Measurements from ENCODE around the gene STUB1. TPM values are rescaled to one million over a fixed set of nuclear protein-coding genes. Genes with fewer than 3 reads are reported as not detected.

STUB1 gene
- total RNA-seq, 1 experiment from 2014 or later: 102 TPM

- peaks cover 0 to 8% (median 0%) of the 10 kb centered on the region in 3 experiments; a peak in 2 of 7 replicates for H3K36me3 Mint-ChIP-seq (ENCODE audit: insufficient read depth in 1 of 3, low read depth in 3 of 3)
- Histone ChIP-seq H3K56ac (ENCODE audit: insufficient read length, low read depth, low read length) (no peak overlapping the region), H3K4ac (ENCODE audit: low read depth, low read length) (no peak overlapping the region), H3K79me2 (ENCODE audit: insufficient read depth, low read length) (no peaks in the 10 kb centered on the region), H2BK120ac (ENCODE audit: low read depth, low read length, poor library complexity, severe bottlenecking) (no peak overlapping the region), H4K8ac (replicated peaks; ENCODE audit: insufficient read length, low read depth, low read length) (no peak overlapping the region), H2BK5ac (ENCODE audit: insufficient read length, low read length) (no peak overlapping the region), H3K9me3 (ENCODE audit: control insufficient read depth, low read depth, low read length) (no peaks in the 10 kb centered on the region), H4K5ac (ENCODE audit: insufficient read length, low read depth, low read length) (no peak overlapping the region), H3K27me3 (ENCODE audit: insufficient read depth, low read length) (no peaks in the 10 kb centered on the region), H2BK15ac (ENCODE audit: low read depth, low read length) (no peak overlapping the region), H3T11ph (ENCODE audit: low read length) (no peak overlapping the region), H3K79me1 (ENCODE audit: insufficient read depth, low read depth, low read length, poor library complexity, severe bottlenecking) (no peaks in the 10 kb centered on the region), H2BK20ac (ENCODE audit: low read depth, low read length, poor library complexity, severe bottlenecking) (no peak overlapping the region), H3K4me2 (ENCODE audit: insufficient read depth, insufficient read length, low read length) (peak overlapping the region; percentile 87), H3K14ac (ENCODE audit: insufficient read depth, low read length) (no peak overlapping the region), H2AFZ (ENCODE audit: low read length) (no peak overlapping the region), H3K27ac (ENCODE audit: insufficient read length, low read depth, low read length) (no peak overlapping the region), H3K23me2 (ENCODE audit: insufficient read length, low read depth, low read length, poor library complexity, severe bottlenecking) (peaks cover 11% of the 10 kb centered on the region), H2BK12ac (ENCODE audit: insufficient read length, low read depth, low read length) (no peak overlapping the region), H3K18ac (ENCODE audit: insufficient read length, low read depth, low read length) (no peak overlapping the region), H3K9ac (ENCODE audit: extremely low read depth, insufficient read length, low read length) (no peak overlapping the region), H3K4me1 (ENCODE audit: insufficient read depth, low read length) (no peaks in the 10 kb centered on the region), H4K91ac (ENCODE audit: insufficient read length, low read depth, low read length) (no peak overlapping the region), H4K20me1 (ENCODE audit: control insufficient read depth, insufficient read depth, insufficient read length) (no peaks in the 10 kb centered on the region), H3K23ac (ENCODE audit: insufficient read length, low read depth, low read length) (no peak overlapping the region), H2AK5ac (ENCODE audit: insufficient read length, low read length) (no peak overlapping the region)
- H3K4me1 Mint-ChIP-seq: no peaks in the 10 kb centered on the region
- peaks cover 12% of the 10 kb centered on the region for H3K27me3 Mint-ChIP-seq (ENCODE audit: low read depth)
- H3K9me3 Mint-ChIP-seq: no peaks in the 10 kb centered on the region
- peak overlapping the region; percentile 61 to 79 for H3K4me3 Mint-ChIP-seq
- TF ChIP-seq CTCF (conservative IDR thresholded peaks at IDR 0.05): peak; percentile 17; the same call in 1 of the 3 replicates
- H3K27ac Mint-ChIP-seq: no peak overlapping the region
- DNase-seq: peak; percentile 58
- WGBS (ENCODE audit: extremely low coverage, insufficient read length, low lambda C conversion rate): no CpG with 5 or more reads among the region's 55 CpGs
Observed at GRCh38 chr16:728890-729744, 48.9 kb downstream of the STUB1 start.

Data from H9 (cell line).